HG03139 (cell line): ENCODE data around the gene SAC3D1.

Experiments
- ATAC-seq: cut with Tn5 transposase; IDR thresholded peaks from one replicate; pipeline ENCODE4 v1.9.1; 2021; ENCODE audit not compliant: unreplicated experiment

Gene SAC3D1

GRCh38 chr11:65086809-65087208 is 45.8 kb downstream of the SAC3D1 start:
- no peak for ATAC-seq

- ATAC-seq: no peak
These were observed 46.2 kb downstream of the SAC3D1 start for GRCh38 chr11:65087216-65087615.

GRCh38 chr11:65087827-65088226 is 46.8 kb downstream of the SAC3D1 start:
- ATAC-seq: no peak

- ATAC-seq: no peak
These were observed 48.6 kb downstream of the SAC3D1 start for GRCh38 chr11:65089621-65090020.

- no peak for ATAC-seq
These were observed 49.6 kb downstream of the SAC3D1 start for GRCh38 chr11:65090628-65091027.
